ENCODE results near the gene BAG5.

The BAG5 gene

DNA sequence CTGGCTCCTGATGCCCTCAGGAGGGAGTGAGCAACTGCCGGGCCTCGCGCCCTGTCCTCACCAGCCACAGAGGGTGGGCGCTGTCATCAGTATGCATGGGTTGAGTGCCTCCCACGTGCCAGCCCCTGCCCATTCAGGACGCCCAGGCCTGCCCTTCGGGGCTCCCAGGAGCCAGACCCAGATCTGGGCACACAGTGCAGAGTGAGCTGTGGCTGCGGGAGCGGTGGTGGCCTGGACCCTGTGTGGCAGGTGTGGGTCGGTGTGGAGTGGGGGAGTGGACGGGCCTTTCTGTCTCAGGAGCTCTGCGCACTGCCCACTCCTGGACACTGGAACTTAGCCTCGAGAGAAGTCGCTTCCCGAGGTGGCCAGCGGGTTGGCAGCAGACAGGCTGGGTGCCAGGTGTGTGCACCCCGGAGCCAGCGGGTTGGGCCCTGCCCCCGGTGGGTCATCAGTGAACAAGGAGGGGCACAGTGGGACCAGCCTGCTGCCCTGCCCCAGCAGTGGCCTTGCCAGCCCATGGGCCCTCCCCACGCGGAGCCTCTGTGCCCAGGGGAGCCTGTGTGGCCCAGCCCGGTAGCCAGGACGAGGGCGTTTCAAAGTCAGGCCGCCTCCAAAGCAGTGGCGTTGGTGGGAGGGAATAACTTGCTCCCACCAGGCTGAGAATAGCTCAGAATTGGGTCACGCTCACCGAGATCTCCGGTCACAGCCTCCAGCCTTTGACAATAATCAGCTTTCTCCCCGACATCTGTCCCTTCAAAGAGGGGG, 24.0 kb downstream of the BAG5 start:
- no peaks in the 10 kb centered on the region for H3K27me3 ChIP-seq (ENCODE audit: low read length)
- H3K9me2 ChIP-seq (replicated peaks; ENCODE audit: insufficient read depth, low read length) = no peaks in the 10 kb centered on the region
- no peak for TF ChIP-seq EZH2phosphoT487 (conservative IDR thresholded peaks at IDR 0.05; ENCODE audit: low read length)
- TF ChIP-seq, protein P1, sequence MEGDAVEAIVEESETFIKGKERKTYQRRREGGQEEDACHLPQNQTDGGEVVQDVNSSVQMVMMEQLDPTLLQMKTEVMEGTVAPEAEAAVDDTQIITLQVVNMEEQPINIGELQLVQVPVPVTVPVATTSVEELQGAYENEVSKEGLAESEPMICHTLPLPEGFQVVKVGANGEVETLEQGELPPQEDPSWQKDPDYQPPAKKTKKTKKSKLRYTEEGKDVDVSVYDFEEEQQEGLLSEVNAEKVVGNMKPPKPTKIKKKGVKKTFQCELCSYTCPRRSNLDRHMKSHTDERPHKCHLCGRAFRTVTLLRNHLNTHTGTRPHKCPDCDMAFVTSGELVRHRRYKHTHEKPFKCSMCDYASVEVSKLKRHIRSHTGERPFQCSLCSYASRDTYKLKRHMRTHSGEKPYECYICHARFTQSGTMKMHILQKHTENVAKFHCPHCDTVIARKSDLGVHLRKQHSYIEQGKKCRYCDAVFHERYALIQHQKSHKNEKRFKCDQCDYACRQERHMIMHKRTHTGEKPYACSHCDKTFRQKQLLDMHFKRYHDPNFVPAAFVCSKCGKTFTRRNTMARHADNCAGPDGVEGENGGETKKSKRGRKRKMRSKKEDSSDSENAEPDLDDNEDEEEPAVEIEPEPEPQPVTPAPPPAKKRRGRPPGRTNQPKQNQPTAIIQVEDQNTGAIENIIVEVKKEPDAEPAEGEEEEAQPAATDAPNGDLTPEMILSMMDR (IDR thresholded peaks at IDR 0.05; ENCODE audit: insufficient read depth, low read length, poor library complexity, severe bottlenecking) = no peak
- H3K36me3 ChIP-seq (ENCODE audit: low read length) = no peaks in the 10 kb centered on the region
- H3F3A ChIP-seq (ENCODE audit: insufficient read depth) = no peaks in the 10 kb centered on the region
- H4K20me1 ChIP-seq (ENCODE audit: low read depth, low read length) = no peaks in the 10 kb centered on the region
- no peak overlapping the region for H3K4me2 ChIP-seq (ENCODE audit: low read depth, low read length, poor library complexity, severe bottlenecking)
- H3K4me3 ChIP-seq (ENCODE audit: insufficient read depth, low read length, poor library complexity, severe bottlenecking) = no peak overlapping the region
- no peak overlapping the region for H2AFZ ChIP-seq (ENCODE audit: low read depth, low read length, severe bottlenecking)
- H3K9me3 ChIP-seq (ENCODE audit: insufficient read depth, low read length) = no peaks in the 10 kb centered on the region
- H3K27ac ChIP-seq (ENCODE audit: low read depth, low read length) = no peak overlapping the region
- H3K79me2 ChIP-seq (ENCODE audit: insufficient read depth, low read length) = no peaks in the 10 kb centered on the region
- no peak overlapping the region for H3K9ac ChIP-seq (ENCODE audit: low read length)

- H3K4me2 ChIP-seq (ENCODE audit: low read depth, low read length, poor library complexity, severe bottlenecking) = no peak overlapping the region
- H2AFZ ChIP-seq (ENCODE audit: low read depth, low read length, severe bottlenecking) = no peak overlapping the region
- H3F3A ChIP-seq (ENCODE audit: insufficient read depth) = no peaks in the 10 kb centered on the region
- H3K27ac ChIP-seq (ENCODE audit: low read depth, low read length) = no peak overlapping the region
- H3K27me3 ChIP-seq (ENCODE audit: low read length) = no peaks in the 10 kb centered on the region
- H3K36me3 ChIP-seq (ENCODE audit: low read length) = no peaks in the 10 kb centered on the region
- no peak overlapping the region for H3K4me3 ChIP-seq (ENCODE audit: insufficient read depth, low read length, poor library complexity, severe bottlenecking)
- H3K9ac ChIP-seq (ENCODE audit: low read length) = no peak overlapping the region
- no peaks in the 10 kb centered on the region for H3K79me2 ChIP-seq (ENCODE audit: insufficient read depth, low read length)
- TF ChIP-seq EZH2phosphoT487 (conservative IDR thresholded peaks at IDR 0.05; ENCODE audit: low read length) = no peak
- TF ChIP-seq, protein P1 (IDR thresholded peaks at IDR 0.05; ENCODE audit: insufficient read depth, low read length, poor library complexity, severe bottlenecking) = no peak
- no peaks in the 10 kb centered on the region for H4K20me1 ChIP-seq (ENCODE audit: low read depth, low read length)
- no peaks in the 10 kb centered on the region for H3K9me3 ChIP-seq (ENCODE audit: insufficient read depth, low read length)
- no peaks in the 10 kb centered on the region for H3K9me2 ChIP-seq (replicated peaks; ENCODE audit: insufficient read depth, low read length)
Measured at GRCh38 chr14:103537175-103537990, 25.1 kb downstream of the BAG5 start.

- Histone ChIP-seq H3K79me2 (ENCODE audit: insufficient read depth, low read length) (no peaks in the 10 kb centered on the region), H2AFZ (ENCODE audit: low read depth, low read length, severe bottlenecking) (no peak overlapping the region), H3K9me2 (replicated peaks; ENCODE audit: insufficient read depth, low read length) (no peaks in the 10 kb centered on the region), H3K36me3 (ENCODE audit: low read length) (no peaks in the 10 kb centered on the region), H3K27ac (ENCODE audit: low read depth, low read length) (no peak overlapping the region), H3K4me2 (ENCODE audit: low read depth, low read length, poor library complexity, severe bottlenecking) (no peak overlapping the region), H3K9ac (ENCODE audit: low read length) (no peak overlapping the region), H3F3A (ENCODE audit: insufficient read depth) (no peaks in the 10 kb centered on the region), H4K20me1 (ENCODE audit: low read depth, low read length) (no peaks in the 10 kb centered on the region), H3K27me3 (ENCODE audit: low read length) (no peaks in the 10 kb centered on the region), H3K9me3 (ENCODE audit: insufficient read depth, low read length) (no peaks in the 10 kb centered on the region), H3K4me3 (ENCODE audit: insufficient read depth, low read length, poor library complexity, severe bottlenecking) (no peak overlapping the region)
- TF ChIP-seq, protein P1 (IDR thresholded peaks at IDR 0.05; ENCODE audit: insufficient read depth, low read length, poor library complexity, severe bottlenecking) = no peak
- no peak for TF ChIP-seq EZH2phosphoT487 (conservative IDR thresholded peaks at IDR 0.05; ENCODE audit: low read length)
Measured at GRCh38 chr14:103536693-103537092, 25.8 kb downstream of the BAG5 start.

Measured in SU-DHL-6 (cell line).